ENCODE data around the gene PRDM16.

- TF ChIP-seq POLR2AphosphoS5 (IDR thresholded peaks at IDR 0.05; ENCODE audit: low read depth): no peak
- TF ChIP-seq CTCF (conservative IDR thresholded peaks at IDR 0.05; ENCODE audit: low read depth in 2 of 2): no peak
- no peak for TF ChIP-seq EZH2 (IDR thresholded peaks at IDR 0.05; ENCODE audit: low read depth, unreplicated experiment)
- TF ChIP-seq CREB1 (CRISPR knock-in tag; IDR thresholded peaks at IDR 0.05; ENCODE audit: low read depth): no peak
- no peak for TF ChIP-seq JUNB (IDR thresholded peaks at IDR 0.05; ENCODE audit: unreplicated experiment)
- TF ChIP-seq REST (IDR thresholded peaks at IDR 0.05; ENCODE audit: unreplicated experiment): no peak
- no peak for TF ChIP-seq EZH2phosphoT487 (IDR thresholded peaks at IDR 0.05; ENCODE audit: unreplicated experiment)
- no peak for TF ChIP-seq ZNF331 (CRISPR knock-in tag; IDR thresholded peaks at IDR 0.05; ENCODE audit: low read depth)
- no peak for TF ChIP-seq NANOG (IDR thresholded peaks at IDR 0.05; ENCODE audit: borderline replicate concordance)
- no peak for TF ChIP-seq ZNF114 (CRISPR knock-in tag; IDR thresholded peaks at IDR 0.05)
Observed at GRCh38 chr1:3021233-3021671, 47.8 kb upstream of the PRDM16 start, which contains the start of gene ACTRT2.

Data from GM23338 (cell line).